Activated naive CD4-positive, alpha-beta T cell treated with anti-CD3 and anti-CD28 coated beads, Interleukin-2, amount 10 ng/mL, durations not matched to agents 7 days and 5 days (primary cell): ENCODE measurements around the gene ALCAM.
"Not testable (repeated sequence)": the region's sequence is repeated elsewhere in the genome, so short reads cannot be mapped to it uniquely, and the experiment has no call there.

Source experiments
- CTCF ChIA-PET: fragments of 350-600 bp; sonication (Branson Sonifier 250); formaldehyde crosslinking; loops from one replicate; lab custom pipeline; 2021; ENCODE audit warnings: antibody characterized with exemption; lab: Charles Lee
- DNase-seq: peaks from one replicate; pipeline ENCODE4 v3.0.0-alpha.2; 2020
- H3K27ac Mint-ChIP-seq: one replicate; pipeline ENCODE4 v1.8.0; 2021; ENCODE audit warnings: mild to moderate bottlenecking, moderate library complexity, mixed read lengths
- H3K27me3 Mint-ChIP-seq: one replicate; pipeline ENCODE4 v1.8.0; 2021; ENCODE audit warnings: mild to moderate bottlenecking, mixed read lengths
- H3K36me3 Mint-ChIP-seq: one replicate; pipeline ENCODE4 v1.8.0; 2021; ENCODE audit warnings: mixed read lengths
- H3K4me1 Mint-ChIP-seq: one replicate; pipeline ENCODE4 v1.8.0; 2021; ENCODE audit warnings: mixed read lengths
- H3K4me3 Mint-ChIP-seq: one replicate; pipeline ENCODE4 v1.8.0; 2021; ENCODE audit warnings: mild to moderate bottlenecking, moderate library complexity, mixed read lengths
- H3K9me3 Mint-ChIP-seq: one replicate; pipeline ENCODE4 v1.8.0; 2021; ENCODE audit warnings: mixed read lengths

The ALCAM gene

DNA sequence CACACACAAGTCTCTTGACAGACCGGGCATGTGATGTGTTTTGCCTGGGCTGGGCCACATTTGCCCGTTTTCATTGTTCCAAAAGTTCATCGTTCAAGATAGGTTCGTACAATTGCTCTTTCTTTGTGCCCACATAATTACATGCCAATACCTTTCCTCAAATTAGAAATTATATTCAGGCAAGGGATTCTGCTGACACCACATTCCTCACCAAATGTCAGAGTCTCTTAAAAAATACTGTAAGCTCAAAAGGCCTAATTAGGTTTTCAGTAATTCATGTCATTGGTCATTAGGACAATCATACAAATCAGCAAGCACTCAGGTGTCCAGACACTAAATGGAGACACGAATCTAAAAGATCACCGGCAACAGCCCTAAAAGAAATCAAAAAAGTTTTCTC is 215.3 kb downstream of the ALCAM start:
- DNase-seq, result no peak
- no peaks in the 10 kb centered on the region for H3K9me3 Mint-ChIP-seq
- CTCF ChIA-PET, result no interaction called here
- no peaks in the 10 kb centered on the region for H3K4me1 Mint-ChIP-seq
- H3K36me3 Mint-ChIP-seq, result no peaks in the 10 kb centered on the region
- no peak overlapping the region for H3K27ac Mint-ChIP-seq
- H3K4me3 Mint-ChIP-seq, result no peak overlapping the region
- no peaks in the 10 kb centered on the region for H3K27me3 Mint-ChIP-seq

DNA sequence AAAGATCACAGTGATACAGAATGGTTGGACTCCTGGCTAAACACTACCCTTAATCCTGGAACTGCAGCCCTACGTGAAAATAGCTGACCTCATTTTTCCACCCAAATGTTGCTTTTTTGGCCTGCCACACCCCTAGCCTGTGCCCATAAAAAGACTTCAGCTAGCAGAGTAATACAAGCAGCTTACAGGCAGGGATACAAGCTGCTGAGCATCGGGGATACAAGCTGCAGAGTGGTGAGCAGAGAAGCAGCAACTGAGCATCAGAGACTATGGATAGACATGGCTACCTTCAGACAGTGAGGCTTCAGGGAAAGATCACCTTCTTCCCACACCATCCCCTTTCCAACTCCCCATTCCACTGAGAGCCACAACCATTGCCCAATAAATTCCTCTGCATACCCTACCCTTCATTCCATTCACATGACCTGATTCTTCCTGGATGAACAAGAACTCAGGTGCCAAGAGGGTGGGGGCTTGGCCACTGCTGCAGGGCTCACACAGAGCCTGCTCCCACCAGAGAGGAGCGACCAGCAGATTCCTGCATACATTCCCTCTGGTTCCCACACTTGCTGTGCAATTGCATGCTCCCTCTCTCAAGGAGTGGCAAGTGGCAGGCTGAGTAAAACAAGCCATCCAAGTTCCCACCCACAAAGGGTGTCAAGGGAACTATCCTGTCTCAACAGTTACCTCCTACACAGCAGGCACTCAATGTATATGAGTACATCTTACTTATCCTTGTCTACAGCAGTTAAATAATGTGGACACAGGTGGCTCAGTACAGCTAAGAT is 217.5 kb downstream of the ALCAM start:
- no peaks in the 10 kb centered on the region for H3K36me3 Mint-ChIP-seq
- no peaks in the 10 kb centered on the region for H3K4me1 Mint-ChIP-seq
- no peaks in the 10 kb centered on the region for H3K9me3 Mint-ChIP-seq
- H3K4me3 Mint-ChIP-seq, result no peak overlapping the region
- no peak for DNase-seq
- no peaks in the 10 kb centered on the region for H3K27me3 Mint-ChIP-seq
- CTCF ChIA-PET, result interaction anchor here (1.0 kb wide), 1 partner anchor 10 kb away, joined by 3 read pairs; no protein-coding TSS in a partner anchor
- no peak overlapping the region for H3K27ac Mint-ChIP-seq

DNA sequence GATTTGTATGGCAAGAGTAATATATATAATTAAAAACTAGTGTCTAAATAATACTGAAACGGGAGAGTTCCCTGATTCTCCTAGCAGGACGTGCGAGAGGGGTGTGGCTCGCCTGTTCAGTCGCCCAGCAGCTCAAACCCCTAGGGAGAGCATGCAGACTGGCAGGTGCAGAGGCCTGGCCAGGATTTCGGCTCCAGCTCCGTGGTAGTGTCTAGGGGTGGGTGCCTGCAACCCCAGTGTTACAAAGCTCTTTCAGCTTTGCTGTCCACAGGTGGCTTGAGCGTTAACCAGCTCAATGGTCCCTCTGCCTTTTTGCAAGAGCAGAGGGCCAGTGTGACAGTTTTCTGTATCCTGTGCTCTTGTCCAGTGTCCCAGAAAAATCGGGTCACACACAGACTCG is 226.6 kb downstream of the ALCAM start:
- Mint-ChIP-seq H3K4me3 (no peak overlapping the region), H3K27me3 (no peaks in the 10 kb centered on the region)
- CTCF ChIA-PET, result no interaction called here

DNA sequence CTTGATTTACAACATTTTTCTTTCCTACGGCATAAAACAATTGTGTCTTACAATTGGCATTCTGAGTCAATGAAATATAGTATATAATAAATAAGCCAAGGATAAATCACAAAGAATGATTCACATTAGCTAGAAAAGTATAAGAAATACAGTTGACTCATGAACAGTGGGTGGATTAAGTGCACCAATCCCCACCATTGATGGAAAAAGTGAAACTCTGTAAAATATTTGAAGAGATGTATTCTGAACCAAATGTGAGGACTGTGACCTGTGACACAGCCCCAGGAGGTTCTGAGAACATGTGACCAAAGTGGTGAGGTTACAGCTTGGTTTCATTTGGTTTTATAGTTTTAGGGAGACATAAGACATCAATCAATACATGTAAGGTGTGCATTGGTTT is 227.5 kb downstream of the ALCAM start:
- no peak overlapping the region for H3K4me3 Mint-ChIP-seq
- CTCF ChIA-PET, result no interaction called here
- DNase-seq, result no peak

More for the DNA sequence above, 226.6 kb downstream of the ALCAM start:
- peaks cover 2% of the 10 kb centered on the region for H3K9me3 Mint-ChIP-seq
- H3K4me1 Mint-ChIP-seq, result no peaks in the 10 kb centered on the region
- H3K36me3 Mint-ChIP-seq, result no peaks in the 10 kb centered on the region
- H3K27ac Mint-ChIP-seq, result no peak overlapping the region
- no peak for DNase-seq

DNA sequence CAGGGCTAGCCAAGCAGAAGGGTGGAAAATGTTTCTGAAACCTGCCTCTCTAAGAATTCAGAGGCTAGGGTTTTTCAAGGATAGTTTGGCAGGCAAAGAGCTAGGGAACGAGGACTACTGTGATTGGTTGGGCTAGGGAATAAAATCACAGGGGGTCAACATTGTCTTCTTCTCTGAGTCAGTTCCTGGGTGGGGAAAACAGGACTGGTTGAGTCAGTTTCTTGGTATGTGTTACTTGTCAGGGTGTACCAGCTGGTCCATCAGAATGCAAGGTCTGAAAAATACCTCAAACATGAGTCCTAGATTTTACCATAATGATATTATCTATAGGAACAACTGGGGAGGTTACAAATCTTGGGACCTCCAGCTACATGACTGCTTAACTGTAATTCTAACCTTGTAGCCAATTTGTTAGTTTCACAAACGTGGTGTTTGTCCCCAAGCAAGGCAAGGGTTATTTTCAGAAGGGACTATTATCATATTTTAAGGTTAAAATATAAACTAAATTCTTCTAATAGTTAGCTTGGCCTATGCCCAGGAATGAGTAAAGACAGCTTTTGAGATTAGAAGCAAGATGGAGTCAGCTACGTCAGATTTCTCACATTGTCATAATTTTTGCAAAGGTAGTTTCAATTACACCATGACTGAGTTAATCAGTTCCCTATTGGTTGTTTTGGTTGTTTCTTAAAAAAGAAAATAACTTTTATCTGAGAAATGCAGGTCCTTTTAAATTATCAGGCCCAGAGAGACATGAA is 231.5 kb downstream of the ALCAM start:
- H3K4me3 Mint-ChIP-seq, result no peak overlapping the region
- CTCF ChIA-PET, result no interaction called here

More for the DNA sequence above, 227.5 kb downstream of the ALCAM start:
- no peaks in the 10 kb centered on the region for H3K36me3 Mint-ChIP-seq
- H3K9me3 Mint-ChIP-seq, result peaks cover 2% of the 10 kb centered on the region
- H3K27me3 Mint-ChIP-seq, result no peaks in the 10 kb centered on the region
- no peak overlapping the region for H3K27ac Mint-ChIP-seq
- H3K4me1 Mint-ChIP-seq, result no peaks in the 10 kb centered on the region

DNA sequence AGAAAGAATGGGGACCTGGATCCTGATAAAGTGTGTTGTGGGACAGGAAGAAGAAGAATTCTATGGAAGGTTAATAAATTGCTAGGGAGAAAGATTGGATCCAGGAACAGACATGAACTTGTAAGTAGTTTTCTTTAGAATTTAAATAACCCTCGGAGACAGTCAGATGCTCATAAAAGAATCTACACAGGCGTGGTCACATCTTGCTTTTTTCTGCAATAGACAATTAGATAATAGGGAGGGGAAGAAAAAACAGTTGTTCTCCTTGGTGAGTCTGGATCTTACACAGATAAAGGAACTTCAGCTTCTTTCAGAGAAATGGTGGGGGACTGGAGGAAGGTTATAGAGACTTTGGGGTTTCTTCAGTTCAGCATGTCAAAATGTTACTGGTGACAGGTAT is 232.6 kb downstream of the ALCAM start:
- no peaks in the 10 kb centered on the region for H3K27me3 Mint-ChIP-seq
- H3K4me1 Mint-ChIP-seq, result no peaks in the 10 kb centered on the region
- no peak for DNase-seq
- H3K27ac Mint-ChIP-seq, result no peak overlapping the region
- CTCF ChIA-PET, result no interaction called here
- H3K9me3 Mint-ChIP-seq, result no peaks in the 10 kb centered on the region
- H3K36me3 Mint-ChIP-seq, result no peaks in the 10 kb centered on the region
- no peak overlapping the region for H3K4me3 Mint-ChIP-seq

More for the DNA sequence above, 231.5 kb downstream of the ALCAM start:
- Mint-ChIP-seq H3K27me3 (no peaks in the 10 kb centered on the region), H3K4me1 (no peaks in the 10 kb centered on the region), H3K27ac (no peak overlapping the region), H3K36me3 (no peaks in the 10 kb centered on the region), H3K9me3 (no peaks in the 10 kb centered on the region)
- DNase-seq, result no peak

DNA sequence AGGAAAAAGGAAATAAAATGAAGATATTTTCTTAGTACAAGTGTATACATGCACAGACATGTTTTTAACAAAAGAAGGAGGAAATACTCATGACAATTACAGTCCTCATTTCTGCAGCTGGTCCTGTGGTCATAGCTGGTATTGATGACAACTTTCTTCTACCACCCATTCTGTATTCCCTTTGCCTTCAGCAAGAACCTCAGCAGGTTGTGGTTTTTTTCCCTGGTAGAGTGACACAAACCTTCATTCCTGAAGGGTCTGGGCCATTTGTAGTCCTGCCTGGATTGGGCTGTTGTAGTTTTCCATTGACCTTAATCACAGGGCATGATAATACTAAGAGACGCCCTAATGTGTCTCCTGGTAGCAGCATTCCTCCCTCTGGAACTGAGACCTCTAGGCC is 235.0 kb downstream of the ALCAM start:
- H3K36me3 Mint-ChIP-seq, H3K27ac Mint-ChIP-seq, H3K4me1 Mint-ChIP-seq, H3K9me3 Mint-ChIP-seq, DNase-seq, H3K4me3 Mint-ChIP-seq, H3K27me3 Mint-ChIP-seq, CTCF ChIA-PET: not testable (repeated sequence)

DNA sequence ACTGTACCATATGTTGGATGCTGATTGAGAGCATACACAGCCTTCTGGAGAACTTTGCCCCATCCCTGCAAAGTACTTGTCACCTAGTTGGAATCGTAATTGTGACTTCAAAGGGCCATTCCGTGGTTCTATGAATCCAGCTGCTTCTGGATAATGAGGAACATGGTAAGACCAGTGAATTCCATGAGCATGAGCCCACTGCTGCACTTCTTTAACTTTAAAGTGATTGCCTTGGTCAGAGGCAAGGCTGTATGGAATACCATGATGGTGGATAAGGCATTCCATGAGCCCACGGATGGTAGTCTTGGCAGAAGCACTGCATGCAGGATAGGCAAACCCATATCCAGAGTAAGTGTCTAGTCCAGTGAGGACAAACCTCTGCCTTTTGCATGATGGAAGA is 235.6 kb downstream of the ALCAM start:
- CTCF ChIA-PET, H3K27ac Mint-ChIP-seq, H3K4me1 Mint-ChIP-seq, H3K36me3 Mint-ChIP-seq, DNase-seq, H3K27me3 Mint-ChIP-seq, H3K9me3 Mint-ChIP-seq, H3K4me3 Mint-ChIP-seq: not testable (repeated sequence)

DNA sequence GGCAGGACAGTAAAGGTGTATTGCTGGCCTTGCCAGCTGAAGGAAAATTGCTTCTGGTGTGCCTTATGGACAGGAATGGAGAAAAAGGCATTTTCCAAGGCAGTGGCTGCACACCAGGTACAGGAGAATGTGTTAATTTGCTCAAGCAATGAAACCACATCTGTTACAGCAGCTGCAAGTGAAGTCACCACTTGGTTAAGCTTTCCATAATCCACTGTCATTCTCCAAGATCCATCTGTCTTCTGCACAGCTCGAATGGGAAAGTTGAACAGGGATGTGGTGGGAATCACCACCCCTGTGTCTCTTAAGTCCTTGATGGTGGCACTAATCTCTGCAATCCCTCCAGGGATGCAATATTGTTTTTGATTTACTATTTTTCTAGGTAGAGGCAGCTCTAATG is 236.8 kb downstream of the ALCAM start:
- H3K4me3 Mint-ChIP-seq, H3K27me3 Mint-ChIP-seq, H3K9me3 Mint-ChIP-seq, H3K27ac Mint-ChIP-seq, H3K4me1 Mint-ChIP-seq, H3K36me3 Mint-ChIP-seq, CTCF ChIA-PET, DNase-seq: not testable (repeated sequence)

DNA sequence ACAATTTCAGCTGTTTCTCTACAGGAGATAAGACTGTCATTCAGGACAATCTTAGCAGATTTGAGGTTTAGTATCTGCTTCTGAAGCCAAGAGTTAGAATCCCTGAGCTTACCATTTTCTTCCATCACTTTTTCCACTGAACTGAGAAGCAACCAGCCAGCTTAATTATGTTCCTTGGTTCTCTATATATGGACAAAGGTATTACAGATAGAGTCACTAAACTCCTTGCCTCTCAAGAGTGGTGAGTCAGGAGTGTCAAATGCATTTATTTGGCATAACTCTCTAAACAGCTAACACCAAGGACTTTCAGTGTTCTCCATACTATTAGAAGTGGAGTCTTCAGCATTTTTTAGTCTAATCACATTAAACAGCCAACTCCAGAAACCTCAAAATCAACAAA is 239.3 kb downstream of the ALCAM start:
- CTCF ChIA-PET, result no interaction called here
- H3K27ac Mint-ChIP-seq, result no peak overlapping the region
- H3K9me3 Mint-ChIP-seq, result no peaks in the 10 kb centered on the region

DNA sequence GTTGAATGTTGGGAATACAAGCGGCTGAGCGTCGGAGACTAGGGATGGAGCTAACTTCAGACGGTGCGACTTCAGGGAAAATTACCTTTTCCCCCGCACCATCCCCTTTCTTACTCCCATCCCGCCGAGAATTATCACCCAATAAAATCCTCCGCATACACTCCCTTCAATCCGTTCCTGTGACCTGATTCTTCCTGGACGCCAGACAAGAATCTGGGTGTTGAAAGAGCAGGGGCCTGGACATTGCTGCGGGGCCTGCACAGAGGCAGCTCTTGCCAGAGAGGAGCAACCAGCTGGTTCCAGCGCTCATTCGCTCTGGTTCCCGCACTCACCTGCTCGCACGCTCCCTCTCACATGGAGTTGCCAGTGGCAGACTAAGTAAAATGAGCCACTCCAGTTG is 241.9 kb downstream of the ALCAM start:
- no peaks in the 10 kb centered on the region for H3K36me3 Mint-ChIP-seq
- no peaks in the 10 kb centered on the region for H3K9me3 Mint-ChIP-seq
- H3K4me3 Mint-ChIP-seq, result no peak overlapping the region
- H3K27me3 Mint-ChIP-seq, result peaks cover 5% of the 10 kb centered on the region
- H3K27ac Mint-ChIP-seq, result no peak overlapping the region
- H3K4me1 Mint-ChIP-seq, result no peaks in the 10 kb centered on the region
- no peak for DNase-seq
- CTCF ChIA-PET, result interaction anchor here (0.7 kb wide), 1 partner anchor 321 kb away, joined by 3 read pairs; no protein-coding TSS in a partner anchor

More for the DNA sequence above, 239.3 kb downstream of the ALCAM start:
- Mint-ChIP-seq H3K36me3 (no peaks in the 10 kb centered on the region), H3K4me1 (no peaks in the 10 kb centered on the region), H3K4me3 (no peak overlapping the region), H3K27me3 (no peaks in the 10 kb centered on the region)
- no peak for DNase-seq

DNA sequence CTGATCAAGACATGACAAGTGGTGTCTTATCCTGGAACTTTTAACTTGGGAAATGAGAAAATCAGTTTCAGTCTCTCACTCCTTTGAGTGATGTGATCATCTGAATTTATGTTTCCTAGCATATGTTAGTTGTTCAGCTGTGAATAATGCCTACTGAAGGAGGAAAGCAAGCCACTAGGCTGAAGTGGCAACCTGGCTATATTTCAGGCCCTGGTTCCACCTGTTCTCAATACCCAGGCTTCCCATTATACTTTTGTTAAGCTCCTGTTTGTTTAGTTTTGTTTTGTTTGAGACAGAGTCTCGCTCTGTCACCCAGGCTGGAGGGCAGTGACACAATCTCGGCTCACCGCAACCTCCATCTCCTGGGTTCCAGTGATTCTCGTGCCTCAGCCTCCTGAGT is 243.8 kb downstream of the ALCAM start:
- Mint-ChIP-seq H3K36me3 (no peaks in the 10 kb centered on the region), H3K27me3 (peaks cover 5% of the 10 kb centered on the region), H3K9me3 (no peaks in the 10 kb centered on the region), H3K4me1 (no peaks in the 10 kb centered on the region), H3K27ac (no peak overlapping the region), H3K4me3 (no peak overlapping the region)
- no peak for DNase-seq
- CTCF ChIA-PET, result no interaction called here

DNA sequence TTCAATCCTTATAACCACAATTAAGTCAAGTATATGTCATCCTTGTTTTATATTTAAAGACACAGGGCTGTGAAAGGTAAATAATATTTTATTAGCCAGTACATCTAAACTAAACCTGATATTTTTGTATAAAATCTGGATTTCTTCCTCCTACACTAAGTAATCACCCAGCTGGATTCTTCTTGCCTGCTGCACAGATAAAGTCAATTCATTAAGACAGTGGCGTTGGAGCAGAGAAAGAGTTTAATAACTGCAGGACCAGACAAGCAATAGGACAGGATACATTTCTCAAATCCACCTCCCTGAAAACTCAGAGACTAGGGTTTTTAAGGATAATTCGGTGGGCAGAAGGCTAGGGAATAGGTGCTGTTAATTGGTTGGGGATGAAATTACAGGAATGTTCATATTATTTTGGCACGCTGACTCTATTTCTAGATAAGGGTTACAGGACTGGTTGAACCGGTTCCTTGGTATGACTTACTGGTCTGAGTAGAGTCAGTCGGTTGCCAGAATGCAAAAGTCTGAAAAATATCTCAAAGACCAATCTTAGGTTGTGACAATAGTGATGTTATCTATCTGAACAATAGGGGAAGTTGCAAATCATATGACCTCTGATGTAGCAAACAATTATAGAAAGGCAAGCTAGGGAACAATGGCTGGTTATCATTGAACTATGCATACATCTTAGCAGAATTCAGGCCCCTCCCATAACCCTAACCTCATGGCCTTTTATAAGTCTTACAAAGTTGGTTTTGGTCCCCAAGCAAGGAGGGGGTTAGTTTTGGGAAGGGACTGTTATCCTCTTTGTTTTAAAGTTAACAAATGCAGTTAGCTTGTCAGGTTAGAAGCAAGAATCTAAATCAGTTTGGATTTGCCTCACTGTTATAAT is 244.8 kb downstream of the ALCAM start:
- H3K36me3 Mint-ChIP-seq, result no peaks in the 10 kb centered on the region
- no peaks in the 10 kb centered on the region for H3K4me1 Mint-ChIP-seq
- CTCF ChIA-PET, result no interaction called here

DNA sequence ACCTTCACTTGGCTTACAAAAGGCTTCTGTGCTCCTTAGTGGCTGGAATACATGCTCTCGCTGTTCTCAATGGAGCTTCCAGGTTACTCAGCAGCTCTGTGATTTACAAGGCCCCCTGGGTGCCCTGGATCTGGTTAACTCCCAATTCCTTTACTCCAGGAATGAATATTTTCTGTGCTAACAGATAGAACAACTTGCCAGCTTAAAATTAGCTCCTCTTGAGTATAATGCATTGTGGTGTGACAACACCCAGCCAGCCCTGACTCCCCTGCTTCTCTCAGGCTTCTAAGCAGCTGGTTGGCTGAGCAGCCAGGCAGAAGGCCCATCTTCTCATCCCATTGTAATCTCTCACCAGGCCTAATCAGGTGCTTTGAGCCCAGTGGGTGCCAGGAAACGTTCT is 246.4 kb downstream of the ALCAM start:
- Mint-ChIP-seq H3K4me3 (no peak overlapping the region), H3K9me3 (no peaks in the 10 kb centered on the region), H3K4me1 (no peaks in the 10 kb centered on the region), H3K36me3 (no peaks in the 10 kb centered on the region), H3K27me3 (peaks cover 5% of the 10 kb centered on the region), H3K27ac (no peak overlapping the region)
- CTCF ChIA-PET, result no interaction called here
- DNase-seq, result no peak

More for the DNA sequence above, 244.8 kb downstream of the ALCAM start:
- no peaks in the 10 kb centered on the region for H3K9me3 Mint-ChIP-seq
- H3K4me3 Mint-ChIP-seq, result no peak overlapping the region
- peaks cover 5% of the 10 kb centered on the region for H3K27me3 Mint-ChIP-seq
- DNase-seq, result no peak
- no peak overlapping the region for H3K27ac Mint-ChIP-seq
